GM12891 (cell line): ENCODE results near the gene EBF3.

Experiments
- POLR2A ChIP-seq: IDR thresholded peaks from 2 replicates; pipeline ENCODE4 v1.6.1; 2011; ENCODE audit warnings: low read depth, low read length, control low read depth
- POLR2AphosphoS5 ChIP-seq: IDR thresholded peaks from 2 replicates; pipeline ENCODE4 v1.6.1; 2011; ENCODE audit warnings: low read depth, low read length, control low read depth
- SPI1 ChIP-seq: IDR thresholded peaks from 2 replicates; pipeline ENCODE4 v1.6.1; 2011; ENCODE audit warnings: low read depth, low read length, control low read depth

GRCh38 chr10:129956876-129957673 is 7.0 kb downstream of the EBF3 start:
- TF ChIP-seq POLR2AphosphoS5 (no peak), SPI1 (no peak), POLR2A (no peak)
